Muscle layer of duodenum (tissue), 2 donors: Measurements from ENCODE around the gene CROT.

Experiments used
- H3K27ac ChIP-seq: one replicate; pipeline ENCODE4 v1.7.0; 2013; ENCODE audit warnings: mild to moderate bottlenecking, low read length
- H3K27me3 ChIP-seq: one replicate; pipeline ENCODE4 v1.7.0; 2013; ENCODE audit warnings: low read depth, mild to moderate bottlenecking, control low read depth, low read length
- H3K36me3 ChIP-seq, 2 donors: one replicate each; pipeline ENCODE4 v1.7.0; 2013; ENCODE audit warnings: low read length in 2 of 2, control low read depth in 1 of 2, mild to moderate bottlenecking in 1 of 2; ENCODE audit not compliant: insufficient read depth in 2 of 2, control insufficient read depth in 1 of 2
- H3K4me1 ChIP-seq, 2 donors: one replicate each; pipeline ENCODE4 v1.7.0; 2013; ENCODE audit warnings: low read length in 2 of 2, mild to moderate bottlenecking in 2 of 2, control low read depth in 1 of 2, moderate library complexity in 1 of 2; ENCODE audit not compliant: insufficient read depth in 2 of 2, control insufficient read depth in 1 of 2
- H3K4me3 ChIP-seq, 2 donors: one replicate each; pipeline ENCODE4 v1.7.0; 2013; ENCODE audit warnings: low read length in 2 of 2, low read depth in 1 of 2, mild to moderate bottlenecking in 1 of 2
- H3K9me3 ChIP-seq, 2 donors: one replicate each; pipeline ENCODE4 v1.7.0; 2013; ENCODE audit warnings: low read length in 2 of 2, control low read depth in 1 of 2, mild to moderate bottlenecking in 1 of 2; ENCODE audit not compliant: control insufficient read depth in 1 of 2
- donor health status: healthy.

Gene CROT

GRCh38 chr7:87344446-87344845, 1.0 kb upstream of the CROT start:
- Histone ChIP-seq H3K36me3 (peaks cover 9 to 21% of the 10 kb centered on the region in 2 donors), H3K9me3 (no peaks in the 10 kb centered on the region), H3K4me3 (peak overlapping the region; percentile 71 to 98), H3K27ac (peak overlapping the region; percentile 91), H3K4me1 (peaks cover 8 to 9% of the 10 kb centered on the region in 2 donors), H3K27me3 (no peaks in the 10 kb centered on the region)

- H3K27me3 ChIP-seq, result no peaks in the 10 kb centered on the region
- peak overlapping the region; percentile 91 for H3K27ac ChIP-seq
- peak overlapping the region; percentile 71 to 98 for H3K4me3 ChIP-seq
- H3K4me1 ChIP-seq, result peaks cover 8 to 9% of the 10 kb centered on the region in 2 donors
- H3K36me3 ChIP-seq, result peaks cover 17 to 26% of the 10 kb centered on the region in 2 donors
- no peaks in the 10 kb centered on the region for H3K9me3 ChIP-seq
Measured at GRCh38 chr7:87345962-87346371, 503 bp downstream of the CROT start.

- H3K4me1 ChIP-seq, result peaks cover 8 to 9% of the 10 kb centered on the region in 2 donors
- H3K27me3 ChIP-seq, result no peaks in the 10 kb centered on the region
- H3K27ac ChIP-seq, result no peak overlapping the region
- H3K4me3 ChIP-seq, result no peak overlapping the region
- H3K9me3 ChIP-seq, result no peaks in the 10 kb centered on the region
- peaks cover 24 to 26% of the 10 kb centered on the region in 2 donors for H3K36me3 ChIP-seq
Measured at GRCh38 chr7:87347207-87347606, 1.7 kb downstream of the CROT start.

- Histone ChIP-seq H3K27me3 (no peaks in the 10 kb centered on the region), H3K9me3 (no peaks in the 10 kb centered on the region), H3K36me3 (peaks cover 24 to 26% of the 10 kb centered on the region in 2 donors), H3K4me1 (peaks cover 8 to 9% of the 10 kb centered on the region in 2 donors), H3K27ac (no peak overlapping the region), H3K4me3 (no peak overlapping the region)
Measured at GRCh38 chr7:87347664-87348063, 2.2 kb downstream of the CROT start.

- H3K9me3 ChIP-seq, result peaks cover 0 to 2% of the 10 kb centered on the region in 2 donors
- no peaks in the 10 kb centered on the region for H3K27me3 ChIP-seq
- no peak overlapping the region for H3K27ac ChIP-seq
- H3K36me3 ChIP-seq, result peaks cover 24 to 44% of the 10 kb centered on the region in 2 donors
- H3K4me1 ChIP-seq, result no peaks in the 10 kb centered on the region
- no peak overlapping the region for H3K4me3 ChIP-seq
Measured at GRCh38 chr7:87354749-87355148, 9.3 kb downstream of the CROT start.

GRCh38 chr7:87356448-87356847, 11.0 kb downstream of the CROT start:
- Histone ChIP-seq H3K27ac (no peak overlapping the region), H3K9me3 (peaks cover 0 to 2% of the 10 kb centered on the region in 2 donors), H3K36me3 (peaks cover 16 to 40% of the 10 kb centered on the region in 2 donors), H3K27me3 (no peaks in the 10 kb centered on the region), H3K4me1 (no peaks in the 10 kb centered on the region), H3K4me3 (no peak overlapping the region)

- H3K4me1 ChIP-seq, result no peaks in the 10 kb centered on the region
- no peaks in the 10 kb centered on the region for H3K27me3 ChIP-seq
- peaks cover 3 to 36% of the 10 kb centered on the region in 2 donors for H3K36me3 ChIP-seq
- no peak overlapping the region for H3K27ac ChIP-seq
- H3K4me3 ChIP-seq, result no peak overlapping the region
- peaks cover 0 to 2% of the 10 kb centered on the region in 2 donors for H3K9me3 ChIP-seq
Measured at GRCh38 chr7:87359366-87359765, 13.9 kb downstream of the CROT start.

- no peak overlapping the region for H3K27ac ChIP-seq
- no peak overlapping the region for H3K4me3 ChIP-seq
- H3K9me3 ChIP-seq, result no peaks in the 10 kb centered on the region
- H3K27me3 ChIP-seq, result no peaks in the 10 kb centered on the region
- H3K4me1 ChIP-seq, result no peaks in the 10 kb centered on the region
- H3K36me3 ChIP-seq, result peaks cover 3 to 30% of the 10 kb centered on the region in 2 donors
Measured at GRCh38 chr7:87361320-87361719, 15.9 kb downstream of the CROT start.

- peaks cover 0 to 26% of the 10 kb centered on the region in 2 donors for H3K36me3 ChIP-seq
Measured at GRCh38 chr7:87363342-87363741, 17.9 kb downstream of the CROT start.

GRCh38 chr7:87364246-87364645, 18.8 kb downstream of the CROT start:
- peaks cover 0 to 30% of the 10 kb centered on the region in 2 donors for H3K36me3 ChIP-seq

More at GRCh38 chr7:87363342-87363741, 17.9 kb downstream of the CROT start:
- Histone ChIP-seq H3K27me3 (no peaks in the 10 kb centered on the region), H3K27ac (no peak overlapping the region), H3K4me1 (no peaks in the 10 kb centered on the region), H3K9me3 (no peaks in the 10 kb centered on the region), H3K4me3 (no peak overlapping the region)

GRCh38 chr7:87369216-87369615, 23.8 kb downstream of the CROT start:
- Histone ChIP-seq H3K9me3 (no peaks in the 10 kb centered on the region), H3K4me1 (no peaks in the 10 kb centered on the region), H3K27me3 (no peaks in the 10 kb centered on the region), H3K4me3 (no peak overlapping the region), H3K36me3 (peaks cover 0 to 18% of the 10 kb centered on the region in 2 donors), H3K27ac (no peak overlapping the region)

More at GRCh38 chr7:87364246-87364645, 18.8 kb downstream of the CROT start:
- H3K9me3 ChIP-seq, result no peaks in the 10 kb centered on the region
- H3K4me1 ChIP-seq, result no peaks in the 10 kb centered on the region
- H3K27ac ChIP-seq, result no peak overlapping the region
- H3K4me3 ChIP-seq, result no peak overlapping the region
- H3K27me3 ChIP-seq, result no peaks in the 10 kb centered on the region

- Histone ChIP-seq H3K4me1 (no peaks in the 10 kb centered on the region), H3K4me3 (no peak overlapping the region), H3K27ac (no peak overlapping the region), H3K36me3 (peaks cover 0 to 16% of the 10 kb centered on the region in 2 donors), H3K9me3 (no peaks in the 10 kb centered on the region), H3K27me3 (no peaks in the 10 kb centered on the region)
Measured at GRCh38 chr7:87370660-87371180, 25.3 kb downstream of the CROT start.
